HepG2 (cell line): ENCODE data around the gene PPP3CB.

Source experiments
- POLR2AphosphoS5 ChIP-seq: IDR thresholded peaks from 2 replicates; pipeline ENCODE4 v1.6.1; 2012; ENCODE audit warnings: low read depth, low read length
- TF ChIP-seq, protein P1 (sequence below): IDR thresholded peaks from 2 replicates; pipeline ENCODE4 v1.6.1; 2012; ENCODE audit warnings: inconsistent platforms

GRCh38 chr10:73478636-73479035, 17.2 kb downstream of the PPP3CB start:
- TF ChIP-seq POLR2AphosphoS5 = no peak
- TF ChIP-seq, protein P1, sequence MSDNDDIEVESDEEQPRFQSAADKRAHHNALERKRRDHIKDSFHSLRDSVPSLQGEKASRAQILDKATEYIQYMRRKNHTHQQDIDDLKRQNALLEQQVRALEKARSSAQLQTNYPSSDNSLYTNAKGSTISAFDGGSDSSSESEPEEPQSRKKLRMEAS = no peak
